ENCODE data around the gene KHDRBS2. TPM values are rescaled to one million over a fixed set of nuclear protein-coding genes. Genes with fewer than 3 reads are reported as not detected.

Gene KHDRBS2
- total and polyA plus RNA-seq, 2 experiments from 2014 or later, result 5.4 to 11.7 TPM

GRCh38 chr6:61935242-61935846 lies 350.7 kb downstream of the KHDRBS2 start:
- DNase-seq (ENCODE audit: low spot score) (no peak), ATAC-seq (no peak)
- no peak overlapping the region for H3K4me3 ChIP-seq
- H3K27ac ChIP-seq (ENCODE audit: low read depth), result no peak overlapping the region
- no peaks in the 10 kb centered on the region for H3K4me1 Mint-ChIP-seq
- H4K20me1 ChIP-seq (replicated peaks; ENCODE audit: insufficient read depth), result no peaks in the 10 kb centered on the region
- no peak overlapping the region for H2AFZ ChIP-seq
- H3K36me3 Mint-ChIP-seq (ENCODE audit: low read depth), result no peaks in the 10 kb centered on the region
- no peak overlapping the region for H3K4me2 ChIP-seq
- no peak for TF ChIP-seq NANOG (IDR thresholded peaks at IDR 0.05; ENCODE audit: borderline replicate concordance)
- no peak for TF ChIP-seq ETS1 (IDR thresholded peaks at IDR 0.05)
- no peak for TF ChIP-seq EZH2 (IDR thresholded peaks at IDR 0.05; ENCODE audit: low read depth, unreplicated experiment)
- no peak for TF ChIP-seq EZH2phosphoT487 (IDR thresholded peaks at IDR 0.05; ENCODE audit: unreplicated experiment)
- TF ChIP-seq ZNF114 (CRISPR knock-in tag; IDR thresholded peaks at IDR 0.05), result no peak
- TF ChIP-seq STAT1 (IDR thresholded peaks at IDR 0.05; ENCODE audit: unreplicated experiment), result no peak
- no peak for TF ChIP-seq REST (IDR thresholded peaks at IDR 0.05; ENCODE audit: unreplicated experiment)
- TF ChIP-seq POLR2AphosphoS5 (IDR thresholded peaks at IDR 0.05; ENCODE audit: low read depth), result no peak
- H3K27ac Mint-ChIP-seq, result no peak overlapping the region
- H3K9me3 Mint-ChIP-seq, result no peaks in the 10 kb centered on the region
- no peaks in the 10 kb centered on the region for H3F3A ChIP-seq (replicated peaks; ENCODE audit: low read depth)
- no peaks in the 10 kb centered on the region for H3K4me1 ChIP-seq (ENCODE audit: insufficient read depth)
- H3K9me2 ChIP-seq (ENCODE audit: insufficient read depth), result no peaks in the 10 kb centered on the region; the same call in 1 of the 2 replicates
- no peaks in the 10 kb centered on the region for H3K36me3 ChIP-seq (ENCODE audit: insufficient read depth)
- H3K27me3 Mint-ChIP-seq (ENCODE audit: insufficient read depth, low read depth, poor library complexity), result no peaks in the 10 kb centered on the region
- no peak overlapping the region for H3K4me3 Mint-ChIP-seq
- no peaks in the 10 kb centered on the region for H3K27me3 ChIP-seq (ENCODE audit: insufficient read depth)
- H3K79me2 ChIP-seq (replicated peaks; ENCODE audit: insufficient read depth), result no peaks in the 10 kb centered on the region

GRCh38 chr6:61909486-61909885 lies 376.5 kb downstream of the KHDRBS2 start:
- Histone ChIP-seq H3F3A (replicated peaks; ENCODE audit: low read depth) (no peaks in the 10 kb centered on the region), H2AFZ (no peak overlapping the region), H3K27me3 (ENCODE audit: insufficient read depth) (no peaks in the 10 kb centered on the region), H3K4me1 (ENCODE audit: insufficient read depth) (no peaks in the 10 kb centered on the region), H3K36me3 (ENCODE audit: insufficient read depth) (no peaks in the 10 kb centered on the region), H4K20me1 (replicated peaks; ENCODE audit: insufficient read depth) (no peaks in the 10 kb centered on the region), H3K9me2 (ENCODE audit: insufficient read depth) (no peaks in the 10 kb centered on the region), H3K79me2 (replicated peaks; ENCODE audit: insufficient read depth) (no peaks in the 10 kb centered on the region), H3K27ac (ENCODE audit: low read depth) (no peak overlapping the region), H3K4me3 (no peak overlapping the region), H3K4me2 (no peak overlapping the region)
- no peak for DNase-seq (ENCODE audit: low spot score)
- Mint-ChIP-seq H3K27me3 (ENCODE audit: insufficient read depth, low read depth, poor library complexity) (no peaks in the 10 kb centered on the region), H3K36me3 (ENCODE audit: low read depth) (no peaks in the 10 kb centered on the region), H3K4me1 (no peaks in the 10 kb centered on the region), H3K27ac (no peak overlapping the region), H3K9me3 (peaks cover 3% of the 10 kb centered on the region; the same call in 2 of the 3 replicates), H3K4me3 (no peak overlapping the region)
- ATAC-seq, result no peak
- TF ChIP-seq REST (IDR thresholded peaks at IDR 0.05; ENCODE audit: unreplicated experiment) (no peak), EZH2 (IDR thresholded peaks at IDR 0.05; ENCODE audit: low read depth, unreplicated experiment) (no peak)

Data from GM23338 (cell line).